NCI-H226 (cell line): ENCODE data around the gene PTCRA.
"Not testable (repeated sequence)": the region's sequence is repeated elsewhere in the genome, so short reads cannot be mapped to it uniquely, and the experiment has no call there.

Experiments used
- DNase-seq: peaks from one replicate; pipeline ENCODE4 v3.0.0-alpha.2; 2015

The PTCRA gene, protein sequence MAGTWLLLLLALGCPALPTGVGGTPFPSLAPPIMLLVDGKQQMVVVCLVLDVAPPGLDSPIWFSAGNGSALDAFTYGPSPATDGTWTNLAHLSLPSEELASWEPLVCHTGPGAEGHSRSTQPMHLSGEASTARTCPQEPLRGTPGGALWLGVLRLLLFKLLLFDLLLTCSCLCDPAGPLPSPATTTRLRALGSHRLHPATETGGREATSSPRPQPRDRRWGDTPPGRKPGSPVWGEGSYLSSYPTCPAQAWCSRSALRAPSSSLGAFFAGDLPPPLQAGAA

DNA sequence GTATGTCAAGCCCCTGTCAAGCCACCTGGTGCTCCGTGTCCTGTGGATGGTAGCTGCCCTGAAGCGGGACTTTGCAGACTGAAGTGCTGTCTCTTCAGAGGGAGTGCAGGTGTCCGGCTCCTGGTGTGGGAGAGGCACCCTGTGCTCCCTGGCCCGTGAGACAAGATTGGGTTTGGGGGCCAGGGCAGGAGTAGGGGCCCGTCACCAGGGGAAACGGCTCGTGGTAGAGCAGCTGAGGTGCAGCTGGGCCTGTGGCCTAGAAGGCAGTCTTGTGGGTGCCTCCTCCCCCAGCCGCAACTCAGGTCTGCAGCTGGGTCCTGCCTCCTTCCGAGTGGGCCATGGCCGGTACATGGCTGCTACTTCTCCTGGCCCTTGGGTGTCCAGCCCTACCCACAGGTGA is at the start of gene PTCRA:
PTCRA (plus strand) TSS at position 322 of the 400 bp plus-strand sequence; CDS start at position 339, 17 bp downstream.
- no peak for DNase-seq

DNA sequence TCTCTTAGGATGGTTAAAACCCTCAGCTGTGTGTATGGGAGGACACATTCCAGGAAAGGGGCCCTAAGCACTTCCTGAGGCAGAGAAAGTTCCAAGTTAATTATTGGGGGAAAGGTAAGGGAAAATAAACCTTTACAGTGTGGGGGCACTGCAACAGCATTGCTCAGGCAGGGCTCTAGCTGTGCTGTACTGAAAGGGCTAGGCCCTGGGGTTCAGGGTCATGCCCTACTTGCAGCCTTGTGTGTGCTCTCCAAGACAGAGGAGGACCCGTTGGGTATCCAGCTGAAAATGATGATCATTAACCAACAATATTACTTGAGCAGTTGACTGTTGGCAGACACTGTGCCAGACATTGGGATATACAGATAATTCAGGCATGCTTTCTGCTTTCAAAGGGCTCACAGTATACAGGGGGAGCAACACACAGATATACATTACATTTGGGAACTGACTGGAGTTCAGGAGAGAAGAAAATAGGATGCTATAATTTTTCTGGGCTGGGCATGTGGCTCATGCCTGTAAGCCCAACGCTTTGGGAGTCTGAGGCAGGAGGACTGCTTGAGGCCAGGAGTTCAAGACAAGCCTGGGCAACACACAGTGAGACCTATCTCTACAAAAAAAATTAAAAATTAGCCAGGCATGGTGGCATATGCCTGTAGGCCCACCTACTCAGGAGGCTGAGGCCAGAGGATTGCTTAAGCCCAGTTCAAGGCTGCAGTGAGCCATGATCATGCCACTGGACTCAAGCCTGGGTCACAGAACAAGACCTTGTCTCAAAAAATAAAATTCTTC is 45.5 kb upstream of the PTCRA start:
- no peak for DNase-seq

DNA sequence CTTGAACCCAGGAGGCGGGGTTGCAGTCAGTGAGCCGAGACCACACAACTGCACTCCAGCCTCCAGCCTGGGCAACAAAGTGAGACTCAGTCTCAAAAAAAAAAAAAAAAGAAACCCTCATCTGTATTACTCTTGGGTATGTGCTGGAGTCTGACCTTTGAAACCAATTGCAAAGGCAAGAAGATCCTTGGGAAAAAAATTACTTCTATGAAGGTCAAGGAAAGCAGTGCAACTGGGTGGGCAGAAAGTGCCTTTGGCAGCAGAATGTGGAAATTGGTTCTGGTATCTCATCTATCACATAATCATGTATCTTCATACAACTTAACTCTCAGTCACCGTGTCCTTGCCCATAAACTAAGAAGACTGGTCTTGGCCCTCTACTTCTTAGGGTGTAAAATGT is 44.1 kb upstream of the PTCRA start:
- DNase-seq: no peak

DNA sequence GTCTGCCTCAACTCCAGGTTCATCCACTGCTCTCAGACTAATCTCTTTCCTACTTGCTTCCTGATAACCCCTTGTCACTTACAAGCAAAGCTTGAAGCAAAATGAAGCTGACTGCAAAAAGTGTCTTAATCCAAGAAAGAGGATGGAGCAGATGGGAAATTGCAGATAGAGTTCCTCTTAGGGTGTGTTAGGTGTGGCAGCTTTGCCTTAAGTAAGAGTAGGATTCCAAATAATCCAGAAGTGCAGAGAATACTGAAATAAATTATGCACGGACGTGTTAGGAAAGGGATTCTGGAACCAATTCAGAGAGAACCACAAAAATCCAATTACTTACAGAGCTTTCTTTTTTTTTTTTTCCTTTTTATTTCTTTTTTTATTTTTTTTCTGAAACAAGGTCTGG is 42.5 kb upstream of the PTCRA start:
- DNase-seq: no peak

DNA sequence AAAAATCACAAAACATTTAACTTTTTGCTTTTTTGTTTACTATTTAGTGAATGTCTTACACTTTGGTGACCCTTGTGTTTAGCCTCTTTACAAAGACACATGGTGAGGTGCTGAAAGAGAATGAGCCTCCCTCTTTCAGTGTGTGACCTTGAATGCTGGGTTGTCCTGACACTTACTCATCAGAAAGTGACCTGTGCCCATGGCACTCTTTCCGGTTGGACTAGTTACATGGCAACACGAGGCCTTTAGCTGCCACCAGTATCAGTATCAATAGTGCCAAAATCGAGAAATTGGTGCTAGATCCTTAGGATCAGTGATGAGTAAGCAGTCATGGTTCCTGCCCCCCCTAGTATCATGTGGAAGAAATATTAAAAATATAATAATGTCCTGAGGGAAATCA is 38.2 kb upstream of the PTCRA start:
- DNase-seq: no peak

DNA sequence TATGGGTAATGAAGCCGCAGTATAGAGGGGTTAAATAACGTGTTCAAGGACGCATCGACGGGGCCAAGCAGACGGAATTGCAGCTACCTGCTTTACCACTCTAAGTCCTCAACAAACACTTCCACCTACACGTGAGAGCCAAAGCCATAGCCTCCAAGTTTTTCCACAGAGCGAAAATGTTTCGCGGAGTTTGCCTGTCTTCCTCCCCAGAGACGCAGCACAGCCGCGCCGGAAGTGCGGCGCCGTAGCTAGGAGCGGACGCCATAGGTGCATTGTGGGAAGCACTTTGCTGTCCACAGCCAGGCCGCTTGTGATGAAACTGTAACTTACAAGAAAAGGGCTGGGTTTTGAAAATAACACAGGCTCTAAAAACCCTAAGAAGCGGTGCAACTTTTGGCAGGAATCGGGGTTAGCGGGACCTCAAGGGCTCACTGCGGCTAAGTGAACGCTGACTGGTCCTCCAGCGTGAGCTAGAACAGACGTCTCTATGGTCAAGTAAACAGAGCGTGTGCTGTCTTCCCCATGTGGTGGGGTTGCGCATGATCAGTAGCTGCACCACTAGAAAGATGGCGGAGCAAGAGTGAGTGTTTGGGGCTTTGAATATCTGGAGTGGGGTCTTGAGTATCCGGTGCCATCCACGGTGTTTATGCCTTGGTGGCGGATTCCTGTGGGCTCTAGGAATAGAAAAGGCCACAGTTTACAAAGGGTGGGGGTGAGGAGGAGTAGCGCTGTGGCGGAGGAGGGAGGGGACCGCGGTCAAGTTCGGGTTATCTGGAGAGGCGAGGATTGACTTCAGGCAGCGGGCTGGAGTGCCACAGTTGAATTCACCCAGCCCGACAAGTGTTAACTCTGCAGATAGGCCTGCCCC is 36.2 kb upstream of the PTCRA start, which contains the start of gene RPL7L1:
RPL7L1 (plus strand) TSS at position 245 of the 868 bp plus-strand sequence; CDS start at position 540, 295 bp downstream.
- DNase-seq: peak; percentile 75

DNA sequence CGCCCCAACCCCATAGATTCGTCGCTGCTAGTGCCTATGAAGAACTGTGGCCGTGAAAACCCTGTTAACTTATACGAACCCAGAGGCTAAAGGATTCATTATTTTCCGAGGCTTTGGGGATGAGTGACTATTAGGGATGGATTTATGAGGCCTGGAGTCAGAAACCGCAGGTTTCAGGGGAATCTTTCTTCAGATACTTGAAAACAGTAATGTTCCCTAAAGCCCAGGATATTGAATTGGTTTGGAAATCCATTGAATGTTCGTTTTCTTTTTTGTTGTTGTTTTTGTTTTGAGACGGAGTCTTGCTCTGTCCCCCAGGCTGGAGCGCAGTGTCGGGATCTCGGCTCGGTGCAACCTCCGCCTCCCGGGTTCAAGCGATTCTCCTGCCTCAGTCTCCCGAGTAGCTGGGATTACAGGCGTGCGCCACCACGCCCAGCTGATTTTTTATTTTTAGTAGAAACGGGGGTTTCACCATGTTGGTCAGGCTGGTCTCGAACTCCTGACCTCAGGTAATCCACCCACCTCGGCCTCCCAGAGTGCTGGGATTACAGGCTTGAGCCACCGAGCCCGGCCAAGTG is 35.5 kb upstream of the PTCRA start:
- not testable (repeated sequence) for DNase-seq

DNA sequence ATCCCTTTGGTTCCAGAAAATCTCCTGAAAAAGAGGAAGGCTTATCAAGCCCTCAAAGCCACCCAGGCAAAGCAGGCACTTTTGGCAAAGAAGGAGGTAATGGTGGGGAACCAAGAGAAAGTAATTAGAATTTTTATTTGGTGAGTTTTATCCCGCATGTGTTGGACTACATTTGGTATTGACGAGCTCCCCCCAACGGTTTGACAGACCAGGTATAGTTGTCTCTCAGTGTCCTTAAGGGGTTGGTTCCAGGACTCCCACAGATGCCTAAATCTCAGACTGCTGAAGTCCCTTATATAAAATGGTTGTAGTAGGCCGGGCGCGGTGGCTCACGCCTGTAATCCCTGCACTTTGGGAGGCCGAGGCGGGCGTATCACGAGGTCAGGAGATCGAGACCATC is 35.0 kb upstream of the PTCRA start:
- not testable (repeated sequence) for DNase-seq

DNA sequence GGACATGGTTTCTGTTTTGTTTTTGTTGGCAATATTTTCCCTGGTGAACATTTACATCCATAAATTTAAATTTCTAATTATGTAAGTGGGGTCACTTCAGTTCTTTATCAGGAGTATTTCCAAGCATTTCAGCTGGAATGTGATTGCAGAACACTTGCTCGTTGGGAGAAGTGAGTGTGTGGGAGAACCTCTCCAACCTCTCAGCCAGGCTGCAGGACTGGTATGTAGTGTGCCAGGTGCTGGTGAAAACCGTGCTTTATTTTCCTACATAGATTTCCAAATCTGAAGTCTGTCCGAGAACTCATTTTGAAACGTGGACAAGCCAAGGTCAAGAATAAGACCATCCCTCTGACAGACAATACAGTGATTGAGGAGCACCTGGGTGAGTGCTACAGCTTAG is 30.2 kb upstream of the PTCRA start:
- DNase-seq: no peak

DNA sequence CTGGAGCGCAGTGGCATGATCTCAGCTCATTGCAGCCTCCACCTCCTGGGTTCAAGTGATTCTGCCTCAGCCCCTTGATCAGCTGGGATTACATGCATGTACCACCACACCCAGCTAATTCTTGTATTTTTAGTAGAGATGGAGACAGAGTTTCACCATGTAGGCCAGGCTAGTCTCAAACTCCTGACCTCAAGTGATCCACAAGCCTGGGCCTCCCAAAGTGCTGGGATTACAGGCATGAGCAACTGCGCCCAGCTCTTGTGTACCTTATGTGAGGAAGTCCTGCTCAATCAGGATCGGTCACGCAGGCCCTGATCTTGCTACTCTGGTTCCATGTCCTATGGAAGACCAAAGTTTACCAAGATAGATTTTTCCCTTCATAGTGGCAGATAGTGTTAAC is 27.7 kb upstream of the PTCRA start:
- DNase-seq: not testable (repeated sequence)

DNA sequence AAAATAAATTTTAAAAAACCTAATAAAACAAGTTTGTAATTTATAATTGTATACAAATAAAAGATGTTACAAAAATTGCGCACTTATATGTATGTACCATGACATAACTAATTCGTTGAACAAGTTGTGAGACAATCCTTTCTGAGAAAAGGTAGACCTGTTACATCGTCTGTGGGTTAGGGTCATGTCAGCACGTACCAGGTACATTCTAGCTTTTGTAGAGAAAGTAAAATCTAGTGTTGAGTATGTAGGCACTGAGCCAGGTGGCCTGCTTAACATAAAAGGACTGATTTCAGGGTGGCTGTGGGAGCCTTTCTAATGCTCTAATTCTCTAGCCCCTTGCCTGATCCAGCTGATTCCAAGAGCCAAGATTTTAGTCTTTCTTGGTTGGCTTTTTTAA is 26.0 kb upstream of the PTCRA start:
- no peak for DNase-seq

DNA sequence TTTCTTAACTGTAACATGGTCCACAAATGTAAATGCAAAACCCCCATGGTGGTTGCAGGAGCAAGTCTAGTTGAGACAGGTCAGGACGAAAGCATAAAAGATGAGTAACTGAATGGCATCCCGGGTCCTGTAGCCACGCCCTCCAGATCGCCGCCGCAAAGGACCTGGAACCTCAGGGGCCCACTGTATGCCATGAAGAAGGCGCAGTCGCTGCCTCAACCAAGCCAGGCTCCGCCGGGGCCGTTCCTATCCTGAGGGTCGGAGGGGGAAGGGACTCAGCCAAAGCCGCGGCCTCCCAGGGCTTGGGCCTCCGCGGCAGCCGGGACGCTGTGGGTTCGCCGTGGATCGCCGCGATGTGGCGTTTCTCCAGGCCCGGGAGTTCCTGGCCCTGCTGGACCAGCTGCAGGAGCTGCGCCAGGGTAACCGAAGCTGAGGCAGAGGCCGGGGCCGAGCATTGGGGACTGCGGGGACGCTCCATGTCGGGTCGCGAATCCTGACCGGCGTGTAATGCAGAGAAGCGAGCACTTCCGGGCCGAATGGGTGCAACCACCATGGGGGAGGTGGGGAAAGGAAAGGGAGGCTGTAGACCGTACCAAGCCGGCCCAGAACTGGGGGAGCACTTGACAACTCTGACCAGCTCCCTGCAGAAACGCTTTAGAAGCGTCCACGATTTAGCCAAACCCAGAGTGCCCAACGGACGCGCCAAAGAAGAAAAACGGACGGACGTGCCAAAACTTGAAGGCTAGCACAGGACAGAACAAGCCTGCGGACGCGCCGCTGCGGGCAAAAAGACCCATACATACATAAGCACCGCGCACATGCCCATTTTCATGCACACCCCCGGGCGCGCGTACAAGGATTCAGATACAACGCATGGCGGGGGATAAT is 25.3 kb upstream of the PTCRA start:
- DNase-seq: peak; percentile 93

DNA sequence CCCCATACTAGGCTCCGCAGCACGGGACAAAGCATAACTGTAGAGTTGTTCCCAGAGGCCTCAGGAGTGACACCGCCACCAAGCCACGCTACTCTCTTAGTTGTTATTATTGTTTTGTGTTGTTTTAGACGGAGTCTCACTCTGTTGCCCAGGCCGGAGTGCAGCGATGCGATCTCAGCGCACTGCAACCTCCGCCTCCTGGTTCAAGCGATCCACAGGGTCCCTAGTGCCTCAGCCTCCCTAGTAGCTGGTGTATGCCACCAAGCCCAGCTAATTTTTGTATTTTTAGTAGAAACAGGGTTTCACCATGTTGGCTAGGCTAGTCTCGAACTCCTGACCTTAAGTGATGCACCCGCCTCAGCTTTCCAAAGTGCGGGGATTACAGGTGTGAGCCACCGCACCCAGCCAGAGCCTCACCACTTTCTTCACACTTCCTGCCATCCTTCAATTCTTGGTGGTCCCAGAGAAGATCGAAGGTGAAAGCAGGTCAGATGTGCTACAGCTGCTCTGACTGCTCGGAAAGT is 24.6 kb upstream of the PTCRA start:
- no peak for DNase-seq

DNA sequence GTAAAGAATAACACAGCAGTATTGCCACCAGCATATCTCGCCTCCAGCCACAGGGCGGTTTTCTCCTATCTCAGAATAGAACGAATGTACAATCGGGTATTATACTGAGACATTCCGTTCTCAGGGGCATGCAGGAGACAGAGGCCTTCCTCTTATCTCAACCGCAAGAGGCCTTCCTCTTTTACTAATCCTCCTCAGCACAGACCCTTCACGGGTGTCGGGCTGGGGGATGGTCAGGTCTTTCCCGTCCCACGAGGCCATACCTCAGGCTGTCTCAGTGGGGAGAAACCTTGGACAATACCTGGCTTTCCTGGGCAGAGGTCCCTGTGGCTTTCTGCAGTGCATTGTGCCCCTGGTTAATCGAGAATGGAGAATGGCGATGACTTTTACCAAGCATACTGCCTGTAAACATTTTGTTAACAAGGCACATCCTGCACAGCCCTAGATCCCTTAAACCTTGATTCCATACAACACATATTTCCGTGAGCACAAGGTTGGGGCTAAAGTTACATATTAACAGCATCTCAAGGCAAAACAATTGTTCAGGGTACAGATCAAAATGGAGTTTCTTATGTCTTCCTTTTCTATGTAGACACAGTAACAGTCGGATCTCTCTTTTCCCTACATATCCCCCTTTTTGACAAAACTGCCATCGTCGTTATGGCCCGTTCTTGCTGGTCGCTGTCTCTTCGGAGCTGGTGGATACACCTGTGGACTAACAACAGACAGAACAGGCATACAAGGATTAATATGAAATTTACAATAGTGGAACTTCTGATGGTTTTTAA is 21.6 kb upstream of the PTCRA start:
- DNase-seq: not testable (repeated sequence)

DNA sequence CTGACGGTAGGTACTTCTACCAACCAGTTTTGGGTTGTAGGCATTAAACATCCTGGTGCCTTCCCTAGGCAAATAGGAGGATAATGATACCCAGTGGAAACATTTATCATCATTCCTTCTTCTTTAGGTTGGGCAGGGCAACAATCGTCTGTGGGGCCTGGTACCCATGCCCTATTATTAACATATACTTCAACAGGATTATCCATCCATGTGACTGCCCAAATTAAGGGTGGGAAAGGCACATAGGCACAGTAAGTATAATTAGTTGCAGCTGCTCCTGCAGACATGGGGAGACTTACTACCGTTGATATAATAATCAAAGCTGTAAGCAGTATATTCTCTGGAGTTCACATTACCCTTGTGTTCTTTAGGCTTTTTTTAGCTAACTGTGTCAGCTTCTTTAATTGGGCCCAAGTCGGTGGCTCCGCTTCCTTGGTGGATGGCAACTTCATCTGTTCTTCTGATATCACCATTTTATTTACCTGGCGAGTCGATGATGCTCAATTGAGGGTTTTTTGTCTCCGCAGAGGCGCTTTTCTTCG is 19.6 kb upstream of the PTCRA start:
- DNase-seq: no peak

DNA sequence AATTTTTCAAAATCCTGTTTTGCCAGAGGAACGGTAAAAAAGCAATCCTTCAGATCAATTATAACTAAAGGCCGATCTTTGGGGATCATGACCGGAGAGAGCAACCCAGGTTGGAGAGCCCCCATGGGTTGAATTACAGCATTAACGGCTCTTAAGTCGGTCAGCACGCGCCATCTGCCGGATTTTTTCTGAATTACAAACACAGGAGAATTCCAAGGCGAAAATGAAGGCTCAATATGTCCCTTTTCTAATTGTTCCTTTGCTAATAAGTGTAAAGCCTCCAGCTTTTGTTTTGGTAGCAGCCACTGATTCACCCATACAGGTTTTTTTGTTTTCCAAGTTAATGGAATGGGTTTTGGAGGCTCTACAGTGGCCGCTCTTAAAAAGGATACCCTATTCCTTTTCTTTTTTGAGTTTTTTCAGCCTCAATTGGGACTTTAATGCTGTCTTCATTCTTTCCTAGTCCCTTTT is 16.9 kb upstream of the PTCRA start:
- peak; percentile 24 for DNase-seq

DNA sequence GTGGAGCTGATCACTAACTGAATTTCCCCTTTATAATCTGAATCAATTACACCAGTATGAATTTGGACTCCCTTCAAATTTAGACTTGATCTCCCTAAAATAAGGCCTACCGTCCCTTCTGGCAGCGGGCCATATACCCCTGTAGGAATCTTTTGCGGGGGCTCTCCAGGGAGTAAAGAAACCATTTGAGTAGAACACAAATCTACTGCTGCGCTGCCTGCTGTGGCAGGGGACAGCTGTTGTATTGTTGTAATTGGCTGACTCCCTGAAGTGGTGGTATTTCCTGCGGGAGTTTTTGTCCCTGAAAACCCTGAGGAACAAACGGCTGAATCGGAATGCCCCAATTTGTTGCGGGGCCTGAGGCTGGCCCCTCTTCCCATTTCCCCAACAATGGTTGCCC is 16.0 kb upstream of the PTCRA start:
- no peak for DNase-seq

DNA sequence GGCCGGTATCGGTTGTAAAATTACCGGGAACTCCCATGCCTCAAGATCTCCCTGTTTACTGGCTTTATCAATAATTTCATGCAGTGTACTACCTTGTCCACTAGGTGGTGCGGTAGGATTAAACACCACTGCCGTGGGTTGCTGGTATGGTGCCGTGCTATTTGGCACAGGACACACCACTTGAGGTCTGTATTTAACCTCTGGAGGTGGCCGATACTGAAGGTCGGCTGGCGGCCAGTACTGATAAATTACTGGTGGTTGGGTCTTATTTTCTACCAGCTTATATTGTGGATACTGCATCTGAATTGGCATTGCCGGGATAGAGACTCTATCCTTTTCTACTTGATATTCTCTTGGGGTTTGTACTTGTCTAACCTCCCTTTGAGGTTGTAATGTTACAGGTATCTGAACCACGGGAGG is 14.3 kb upstream of the PTCRA start:
- DNase-seq: peak; percentile 51

DNA sequence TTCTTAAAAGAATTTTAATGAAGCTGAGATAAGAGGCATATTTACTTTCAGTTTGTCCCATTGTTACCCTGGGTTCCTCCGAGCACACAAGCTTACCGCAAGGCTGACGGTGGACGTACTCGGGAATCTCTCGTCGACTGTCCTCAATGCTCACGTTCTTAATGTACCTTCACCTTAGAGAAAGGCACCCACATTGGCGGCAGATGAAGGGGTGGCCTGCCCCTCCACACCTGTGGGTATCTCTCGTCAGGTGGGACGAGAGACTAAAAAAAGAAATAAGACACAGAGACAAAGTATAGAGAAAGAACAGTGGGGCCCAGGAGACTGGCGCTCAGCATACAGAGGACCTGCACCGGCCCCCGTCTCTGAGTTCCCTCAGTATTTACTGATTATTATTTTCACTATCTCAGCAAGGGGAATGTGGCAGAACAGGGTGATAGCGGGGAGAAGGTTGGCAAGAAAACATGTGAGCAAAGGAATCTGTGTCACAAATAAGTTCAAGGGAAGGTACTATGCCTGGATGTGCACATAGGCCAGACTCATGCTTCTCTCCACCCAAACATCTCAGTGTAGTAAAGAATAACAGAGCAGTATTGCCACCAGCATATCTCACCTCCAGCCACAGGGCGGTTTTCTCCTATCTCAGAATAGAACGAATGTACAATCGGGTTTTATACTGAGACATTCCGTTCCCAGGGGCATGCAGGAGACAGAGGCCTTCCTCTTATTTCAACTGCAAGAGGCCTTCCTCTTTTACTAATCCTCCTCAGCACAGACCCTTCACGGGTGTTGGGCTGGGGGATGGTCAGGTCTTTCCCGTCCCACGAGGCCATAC is 13.2 kb upstream of the PTCRA start:
- not testable (repeated sequence) for DNase-seq
